Natural killer cell (primary cell): Measurements from ENCODE around the gene KIAA0408. TPM values are rescaled to one million over a fixed set of nuclear protein-coding genes. Genes with fewer than 3 reads are reported as not detected.
"Not testable (repeated sequence)": the region's sequence is repeated elsewhere in the genome, so short reads cannot be mapped to it uniquely, and the experiment has no call there.

ENCODE experiments used
- ATAC-seq, 3 donors: fragments of 150-1000 bp in 2 of 3; fragments of 200-7000 bp in 1 of 3; cut with Tn5 transposase; 1 replicate in 1 of 3; 2 replicates in 2 of 3; pipeline ENCODE4 v1.10.0; 2021; ENCODE audit warnings: mild to moderate bottlenecking in 2 of 3, moderate library complexity in 2 of 3
- DNase-seq, 2 donors: peaks; one replicate each; pipeline versions ENCODE4 v3.0.0 to v3.0.0-alpha.2; 2013 to 2021; ENCODE audit warnings: mixed read lengths in 1 of 2
- H3K27ac ChIP-seq: one replicate; pipeline ENCODE4 v1.5.1; 2013; ENCODE audit warnings: mild to moderate bottlenecking, low read length
- H3K27me3 ChIP-seq: one replicate; pipeline ENCODE4 v1.6.1; 2013; ENCODE audit warnings: low read length; ENCODE audit not compliant: control insufficient read depth, insufficient read depth
- H3K36me3 ChIP-seq: one replicate; pipeline ENCODE4 v1.6.1; 2013; ENCODE audit warnings: low read length; ENCODE audit not compliant: control insufficient read depth, insufficient read depth
- H3K4me1 ChIP-seq: one replicate; pipeline ENCODE4 v1.6.1; 2013; ENCODE audit warnings: low read length; ENCODE audit not compliant: control insufficient read depth, insufficient read depth
- H3K4me3 ChIP-seq: one replicate; pipeline ENCODE4 v1.5.1; 2013; ENCODE audit warnings: low read length
- H3K9me3 ChIP-seq: one replicate; pipeline ENCODE4 v1.6.1; 2013; ENCODE audit warnings: low read length; ENCODE audit not compliant: control insufficient read depth, insufficient read depth
- H3K27ac Mint-ChIP-seq, 2 donors: one replicate each; pipeline ENCODE4 v1.8.0; 2022; ENCODE audit warnings: mild to moderate bottlenecking in 2 of 2, mixed read lengths in 2 of 2, moderate library complexity in 1 of 2
- H3K27me3 Mint-ChIP-seq, 2 donors: one replicate each; pipeline ENCODE4 v1.8.0; 2022; ENCODE audit warnings: low read depth in 2 of 2, mixed read lengths in 2 of 2
- H3K36me3 Mint-ChIP-seq: one replicate; pipeline ENCODE4 v1.8.0; 2022; ENCODE audit warnings: mixed read lengths
- H3K4me1 Mint-ChIP-seq, 2 donors: one replicate each; pipeline ENCODE4 v1.8.0; 2022; ENCODE audit warnings: mixed read lengths in 2 of 2
- H3K4me3 Mint-ChIP-seq: one replicate; pipeline ENCODE4 v1.8.0; 2022; ENCODE audit warnings: mild to moderate bottlenecking, moderate library complexity, mixed read lengths
- H3K9me3 Mint-ChIP-seq, 2 donors: one replicate each; pipeline ENCODE4 v1.8.0; 2022; ENCODE audit warnings: mixed read lengths in 2 of 2
- CTCF ChIP-seq: fragments of 200-600 bp; IDR thresholded peaks from one replicate; pipeline ENCODE4 v1.8.0; 2022; ENCODE audit warnings: antibody characterized with exemption
- WGBS: methylation state at CpG from one replicate; pipeline ENCODE4 v1.1.7; 2013; ENCODE audit warnings: missing lambda C conversion rate; ENCODE audit not compliant: insufficient coverage; 5-methylcytosine and 5-hydroxymethylcytosine counted together
- intact Hi-C: fragments of 100-400 bp; cut with micrococcal nuclease; formaldehyde crosslinking; loops from one replicate; pipeline ENCODE4 v1.14.2; 2022
- total RNA-seq, 4 donors: library from RNA; stranded (reverse); fragments of 120-200 nt in 1 of 4; gene quantifications; one replicate each; pipeline versions ENCODE4 v1.2.3 to v1.2.4, GENCODE V29; 2013 to 2022

KIAA0408 gene
- total RNA-seq, 3 donors from 2014 or later (not counting 1 experiment from before 2014, with no cell fraction given), result 0.58 TPM; not detected in 2

GRCh38 chr6:127420556-127420955 lies 38.6 kb downstream of the KIAA0408 start:
- Mint-ChIP-seq H3K27me3 (peaks cover 0 to 5% of the 10 kb centered on the region in 2 donors), H3K4me3 (no peak overlapping the region), H3K27ac (peak overlapping the region; percentile 7 to 75), H3K4me1 (peaks cover 6 to 7% of the 10 kb centered on the region in 2 donors), H3K9me3 (no peaks in the 10 kb centered on the region), H3K36me3 (no peaks in the 10 kb centered on the region)
- intact Hi-C loops, result loop anchor here (2.0 kb wide), 1 partner anchor 118 kb away; no protein-coding TSS in a partner anchor
- no peak overlapping the region for H3K4me3 ChIP-seq
- H3K36me3 ChIP-seq, result no peaks in the 10 kb centered on the region
- H3K27me3 ChIP-seq, result no peaks in the 10 kb centered on the region
- peak; percentile 22 for TF ChIP-seq CTCF
- WGBS, result 0% methylated on average over 2 of the region's 2 CpGs
- no peaks in the 10 kb centered on the region for H3K4me1 ChIP-seq
- ATAC-seq, result peak; percentile 90 to 97 (median 96)
- no peaks in the 10 kb centered on the region for H3K9me3 ChIP-seq
- no peak overlapping the region for H3K27ac ChIP-seq
- peak; percentile 24 to 75 for DNase-seq

- Mint-ChIP-seq H3K27ac (no peak overlapping the region), H3K36me3 (no peaks in the 10 kb centered on the region), H3K9me3 (no peaks in the 10 kb centered on the region), H3K4me3 (no peak overlapping the region), H3K27me3 (peaks cover 0 to 8% of the 10 kb centered on the region in 2 donors), H3K4me1 (no peaks in the 10 kb centered on the region)
- no peak for ATAC-seq
- TF ChIP-seq CTCF, result no peak
- WGBS, result 75% methylated on average over 2 of the region's 2 CpGs
- Histone ChIP-seq H3K4me1 (no peaks in the 10 kb centered on the region), H3K27me3 (no peaks in the 10 kb centered on the region), H3K36me3 (no peaks in the 10 kb centered on the region), H3K27ac (no peak overlapping the region), H3K9me3 (no peaks in the 10 kb centered on the region), H3K4me3 (no peak overlapping the region)
- intact Hi-C loops, result no loop called here
- no peak for DNase-seq
These were observed 44.1 kb downstream of the KIAA0408 start for GRCh38 chr6:127415096-127415495.

- H3K9me3 ChIP-seq, H3K27me3 Mint-ChIP-seq, H3K36me3 ChIP-seq, H3K27ac ChIP-seq, H3K4me3 ChIP-seq, H3K4me1 Mint-ChIP-seq, H3K36me3 Mint-ChIP-seq, DNase-seq, H3K27me3 ChIP-seq, H3K27ac Mint-ChIP-seq, H3K4me3 Mint-ChIP-seq, H3K9me3 Mint-ChIP-seq, ATAC-seq, intact Hi-C loops, H3K4me1 ChIP-seq: not testable (repeated sequence)
- WGBS, result 93% methylated on average over 4 of the region's 4 CpGs
These were observed 46.1 kb downstream of the KIAA0408 start for GRCh38 chr6:127413123-127413522.

- DNase-seq, H3K9me3 Mint-ChIP-seq, H3K4me1 Mint-ChIP-seq, intact Hi-C loops, H3K36me3 ChIP-seq, H3K27ac ChIP-seq, H3K27me3 ChIP-seq, H3K9me3 ChIP-seq, ATAC-seq, H3K4me3 Mint-ChIP-seq, H3K27me3 Mint-ChIP-seq, H3K4me1 ChIP-seq, H3K36me3 Mint-ChIP-seq, H3K4me3 ChIP-seq, H3K27ac Mint-ChIP-seq: not testable (repeated sequence)
- WGBS, result 93% methylated on average over 8 of the region's 8 CpGs
These were observed 47.2 kb downstream of the KIAA0408 start for GRCh38 chr6:127412016-127412415.

Other genes with a start within 250 kb of the KIAA0408 start
- gene RNF146, start 192.5 kb downstream of the KIAA0408 start, total RNA-seq, result 10 to 100 TPM; 23.0 to 34.8 (median 25.4) TPM
- gene ECHDC1, start 115.8 kb downstream of the KIAA0408 start, total RNA-seq, result 10 to 100 TPM; 18.7 to 35.1 (median 21.4) TPM
- gene C6orf58, start 117.8 kb upstream of the KIAA0408 start, total RNA-seq, result not detected